GM12875 (cell line): Measurements from ENCODE around the gene SERINC5.
"Not testable (repeated sequence)": the region's sequence is repeated elsewhere in the genome, so short reads cannot be mapped to it uniquely, and the experiment has no call there.

Source experiments
- H3K4me3 ChIP-seq: one replicate; pipeline ENCODE4 v1.5.1; 2011; ENCODE audit warnings: low read depth, low read length, control low read depth
- CTCF ChIP-seq: IDR thresholded peaks from 2 replicates; pipeline ENCODE4 v1.5.1; 2011; ENCODE audit warnings: low read depth, mild to moderate bottlenecking, control low read depth, inconsistent platforms, low read length, moderate library complexity, borderline replicate concordance; ENCODE audit not compliant: insufficient read depth

The SERINC5 gene

GRCh38 chr5:80156156-80156555, 99.7 kb downstream of the SERINC5 start:
- no peak for TF ChIP-seq CTCF
- H3K4me3 ChIP-seq, result no peak overlapping the region

GRCh38 chr5:80154749-80155148, 101.1 kb downstream of the SERINC5 start:
- no peak overlapping the region for H3K4me3 ChIP-seq
- no peak for TF ChIP-seq CTCF

- not testable (repeated sequence) for H3K4me3 ChIP-seq
Observed at GRCh38 chr5:80154289-80154688, 101.6 kb downstream of the SERINC5 start.

GRCh38 chr5:80153586-80154126, 102.2 kb downstream of the SERINC5 start:
- no peak for TF ChIP-seq CTCF
- no peak overlapping the region for H3K4me3 ChIP-seq

GRCh38 chr5:80152778-80153177, 103.1 kb downstream of the SERINC5 start:
- H3K4me3 ChIP-seq, result no peak overlapping the region
- TF ChIP-seq CTCF, result no peak

- H3K4me3 ChIP-seq, result no peak overlapping the region
- no peak for TF ChIP-seq CTCF
Observed at GRCh38 chr5:80151890-80152289, 104.0 kb downstream of the SERINC5 start.

- no peak for TF ChIP-seq CTCF
- no peak overlapping the region for H3K4me3 ChIP-seq
Observed at GRCh38 chr5:80150731-80151130, 105.1 kb downstream of the SERINC5 start.

GRCh38 chr5:80149161-80149609, 106.7 kb downstream of the SERINC5 start:
- no peak overlapping the region for H3K4me3 ChIP-seq
- no peak for TF ChIP-seq CTCF
